Tibial nerve (tissue), 4 donors: ENCODE measurements around the gene RPL18. TPM values are rescaled to one million over a fixed set of nuclear protein-coding genes. Genes with fewer than 3 reads are reported as not detected.

Experiments used
- DNase-seq, 2 donors: peaks; one replicate each; pipeline ENCODE4 v3.0.0-alpha.2; 2019; ENCODE audit warnings: low spot score in 2 of 2
- H3K27ac ChIP-seq, 4 donors: fragments of 200-600 bp; sonication (generic) in 3 of 4; one replicate each; pipeline ENCODE4 v1.5.1; 2017 to 2019; ENCODE audit warnings: mild to moderate bottlenecking in 1 of 4
- H3K27me3 ChIP-seq, 2 donors: fragments of 200-600 bp; sonication (generic) in 1 of 2; one replicate each; pipeline versions ENCODE4 v1.5.1 to v1.6.0; 2017 to 2019
- H3K36me3 ChIP-seq, 3 donors: fragments of 200-600 bp; sonication (generic); one replicate each; pipeline ENCODE4 v1.5.1; 2018 to 2019
- H3K4me1 ChIP-seq, 4 donors: fragments of 200-600 bp; sonication (generic) in 3 of 4; one replicate each; pipeline ENCODE4 v1.5.1; 2017 to 2019
- H3K4me3 ChIP-seq, 4 donors: fragments of 200-600 bp; sonication (generic) in 3 of 4; one replicate each; pipeline ENCODE4 v1.5.1; 2017 to 2019; ENCODE audit warnings: mild to moderate bottlenecking in 1 of 4, moderate library complexity in 1 of 4
- H3K9me3 ChIP-seq, 4 donors: fragments of 200-600 bp; sonication (generic) in 3 of 4; one replicate each; pipeline ENCODE4 v1.5.1; 2017 to 2019
- EP300 ChIP-seq, 2 donors: sonication (generic); formaldehyde crosslinking; IDR thresholded peaks; one replicate each; pipeline ENCODE4 v1.6.1; 2017; ENCODE audit warnings: antibody characterized with exemption in 2 of 2, mild to moderate bottlenecking in 1 of 2
- POLR2A ChIP-seq, 2 donors: fragments of 450-650 bp; IDR thresholded peaks; one replicate each; pipeline ENCODE4 v1.6.1; 2017; ENCODE audit warnings: antibody characterized with exemption in 2 of 2, mild to moderate bottlenecking in 2 of 2, moderate library complexity in 2 of 2
- WGBS, 2 donors: methylation state at CpG; one replicate each; pipeline ENCODE4 v1.1.5; 2018; 5-methylcytosine and 5-hydroxymethylcytosine counted together
- total RNA-seq, 4 donors: library from RNA; depleted of rRNA; stranded (reverse); fragments of >200 nt; gene quantifications; one replicate each; pipeline ENCODE4 v1.1.0, GENCODE V29; 2016
- TF ChIP-seq, protein P1 (sequence below), 5 experiments: fragments of 200-600 bp in 3 of 5; fragments of 450-650 bp in 2 of 5; sonication (generic) in 3 of 5; IDR thresholded peaks; one replicate each; pipeline ENCODE4 v1.5.1; 2016 to 2019; ENCODE audit warnings: antibody characterized with exemption in 5 of 5, mild to moderate bottlenecking in 3 of 5, moderate library complexity in 2 of 5

Gene RPL18
- total RNA-seq = 1,000 to 10,000 TPM; 2,253 to 3,141 (median 2,490) TPM

DNA sequence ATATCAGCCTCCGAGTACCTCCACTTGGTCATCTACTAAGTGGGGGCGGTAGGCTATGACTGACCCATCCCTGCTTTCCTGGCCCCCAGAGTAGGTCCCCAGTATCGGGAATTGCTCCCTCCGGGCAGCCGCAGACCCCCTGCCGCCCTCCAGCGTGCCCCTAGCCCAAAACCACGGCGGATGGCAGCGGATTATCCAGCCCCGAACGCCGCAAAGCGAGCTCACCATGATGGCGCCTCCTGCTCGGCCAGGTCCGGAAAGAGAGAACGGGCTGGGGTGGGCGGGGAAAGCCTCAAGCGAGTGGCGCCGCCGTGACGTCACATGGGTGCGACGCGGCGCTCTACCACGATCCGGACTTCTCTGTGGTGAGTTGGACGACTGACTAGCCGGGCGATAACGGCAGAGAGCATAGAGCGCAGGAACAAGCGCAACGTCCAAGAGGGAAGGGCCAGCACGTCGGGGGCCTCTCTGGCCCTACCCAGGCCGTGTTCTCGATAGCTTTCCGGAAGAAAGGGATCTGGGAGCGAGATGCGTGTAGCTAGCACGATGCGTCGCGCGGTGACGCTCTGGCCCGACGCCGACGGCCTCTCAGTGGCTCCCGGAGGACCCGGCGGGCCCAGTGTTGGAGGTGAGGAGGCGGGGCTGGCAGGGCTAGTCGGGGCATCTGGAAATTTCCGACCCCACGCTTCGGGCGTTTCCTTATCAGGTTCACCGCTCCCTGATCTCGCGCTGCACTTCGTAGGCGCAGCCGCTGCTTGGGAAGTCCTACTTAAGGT lies at the start of gene RPL18, which contains the start of gene SPHK2:
TSS of gene RPL18 (minus strand) at position 263 of the 776 bp plus-strand sequence. CDS start at position 228, 35 bp downstream.
TSS of gene SPHK2 (plus strand) at position 591 of the 776 bp plus-strand sequence. CDS start 1,009 bp downstream, outside the sequence.
- peaks cover 0 to 78% (median 35%) of the 10 kb centered on the region in 4 donors for H3K4me1 ChIP-seq
- H3K4me3 ChIP-seq = peak within 1 kb of the TSS; percentile 69 to 95 (median 89)
- 0 to 1% methylated on average over 33 to 68 of the region's 69 CpGs for WGBS, 2 donors
- peaks cover 0 to 41% (median 13%) of the 10 kb centered on the region in 3 donors for H3K36me3 ChIP-seq
- DNase-seq = peak; percentile 90 to 95
- TF ChIP-seq, protein P1, sequence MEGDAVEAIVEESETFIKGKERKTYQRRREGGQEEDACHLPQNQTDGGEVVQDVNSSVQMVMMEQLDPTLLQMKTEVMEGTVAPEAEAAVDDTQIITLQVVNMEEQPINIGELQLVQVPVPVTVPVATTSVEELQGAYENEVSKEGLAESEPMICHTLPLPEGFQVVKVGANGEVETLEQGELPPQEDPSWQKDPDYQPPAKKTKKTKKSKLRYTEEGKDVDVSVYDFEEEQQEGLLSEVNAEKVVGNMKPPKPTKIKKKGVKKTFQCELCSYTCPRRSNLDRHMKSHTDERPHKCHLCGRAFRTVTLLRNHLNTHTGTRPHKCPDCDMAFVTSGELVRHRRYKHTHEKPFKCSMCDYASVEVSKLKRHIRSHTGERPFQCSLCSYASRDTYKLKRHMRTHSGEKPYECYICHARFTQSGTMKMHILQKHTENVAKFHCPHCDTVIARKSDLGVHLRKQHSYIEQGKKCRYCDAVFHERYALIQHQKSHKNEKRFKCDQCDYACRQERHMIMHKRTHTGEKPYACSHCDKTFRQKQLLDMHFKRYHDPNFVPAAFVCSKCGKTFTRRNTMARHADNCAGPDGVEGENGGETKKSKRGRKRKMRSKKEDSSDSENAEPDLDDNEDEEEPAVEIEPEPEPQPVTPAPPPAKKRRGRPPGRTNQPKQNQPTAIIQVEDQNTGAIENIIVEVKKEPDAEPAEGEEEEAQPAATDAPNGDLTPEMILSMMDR (IDR thresholded peaks at IDR 0.05) = peak in 2 of 5 experiments; percentile 7 to 40
- TF ChIP-seq EP300 (IDR thresholded peaks at IDR 0.05) (peak; percentile 96 to 97), POLR2A (IDR thresholded peaks at IDR 0.05) (peak; percentile 80 to 91)
- H3K9me3 ChIP-seq = no peaks in the 10 kb centered on the region
- H3K27me3 ChIP-seq = no peaks in the 10 kb centered on the region
- peak within 1 kb of the TSS; percentile 80 to 96 (median 92) for H3K27ac ChIP-seq

DNA sequence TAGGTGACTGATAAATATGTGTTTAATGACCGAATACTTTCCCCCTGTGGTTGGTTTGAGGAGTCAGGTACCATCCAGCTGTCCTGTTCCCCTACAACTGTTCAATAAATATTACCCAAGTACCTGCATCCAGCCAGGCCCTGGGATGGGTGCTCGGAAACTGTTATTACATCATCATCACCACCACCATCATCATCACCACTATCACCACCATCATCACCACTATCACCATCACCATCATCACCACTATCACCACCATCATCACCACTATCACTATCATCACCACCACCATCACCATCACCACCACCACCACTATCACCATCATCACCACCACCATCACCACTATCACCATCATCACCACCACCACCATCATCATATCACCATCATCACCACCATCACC lies 49.8 kb upstream of the RPL18 start:
- WGBS, 2 donors = 96 to 97% methylated on average over 2 of the region's 2 CpGs

DNA sequence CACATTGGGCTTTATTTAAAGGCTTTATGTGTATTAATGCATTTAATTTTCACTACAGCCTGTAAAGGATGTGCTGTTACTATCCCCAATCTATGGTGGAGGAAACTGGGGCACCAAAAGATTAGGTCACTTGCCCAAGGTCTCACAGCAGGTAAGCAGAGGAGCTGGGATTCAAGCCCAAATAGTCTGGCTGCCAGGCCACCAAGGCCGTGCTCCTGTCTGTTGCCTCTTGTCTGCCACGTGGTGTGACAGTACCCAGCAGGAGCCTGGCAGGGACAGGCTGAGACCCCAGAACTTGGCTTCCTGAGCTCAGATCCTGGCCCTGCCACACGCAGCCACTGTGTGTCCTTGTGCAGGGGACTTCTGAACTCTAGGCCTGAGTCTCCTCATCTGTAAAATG lies 49.4 kb upstream of the RPL18 start:
- Histone ChIP-seq H3K36me3 (no peaks in the 10 kb centered on the region), H3K9me3 (no peaks in the 10 kb centered on the region), H3K27ac (no peak overlapping the region), H3K4me1 (no peaks in the 10 kb centered on the region), H3K27me3 (no peaks in the 10 kb centered on the region), H3K4me3 (no peak overlapping the region)
- TF ChIP-seq POLR2A (IDR thresholded peaks at IDR 0.05) (no peak), EP300 (IDR thresholded peaks at IDR 0.05) (no peak)
- TF ChIP-seq, protein P1 (IDR thresholded peaks at IDR 0.05) = no peak
- 50 to 88% methylated on average over 1 to 3 of the region's 3 CpGs for WGBS, 2 donors
- DNase-seq = no peak

More for the DNA sequence above, 49.8 kb upstream of the RPL18 start:
- Histone ChIP-seq H3K9me3 (no peaks in the 10 kb centered on the region), H3K27ac (no peak overlapping the region), H3K4me3 (no peak overlapping the region), H3K27me3 (no peaks in the 10 kb centered on the region), H3K36me3 (no peaks in the 10 kb centered on the region), H3K4me1 (no peaks in the 10 kb centered on the region)
- no peak for TF ChIP-seq EP300 (IDR thresholded peaks at IDR 0.05)
- TF ChIP-seq, protein P1 (IDR thresholded peaks at IDR 0.05) = no peak
- TF ChIP-seq POLR2A (IDR thresholded peaks at IDR 0.05) = no peak
- no peak for DNase-seq

DNA sequence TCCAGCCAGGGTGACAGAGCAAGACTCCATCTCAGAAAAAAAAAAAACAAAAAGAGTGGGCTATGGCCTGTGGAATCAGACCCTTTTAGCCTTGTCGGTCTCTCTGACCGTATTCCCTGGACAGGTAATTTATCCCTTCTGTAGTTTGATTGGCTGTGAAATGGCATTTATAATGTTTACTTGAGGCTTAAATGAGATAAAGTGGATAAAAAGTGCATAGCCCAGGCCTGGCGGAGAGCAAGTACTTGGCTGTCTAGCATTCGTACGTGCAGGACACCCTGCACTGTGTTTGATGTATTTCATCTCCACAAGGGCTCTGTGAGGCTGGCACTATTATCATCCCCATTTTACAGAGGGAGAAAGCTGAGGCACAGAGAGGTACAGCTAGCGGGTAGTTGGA lies 46.8 kb upstream of the RPL18 start:
- no peak for TF ChIP-seq EP300 (IDR thresholded peaks at IDR 0.05)
- no peak for TF ChIP-seq POLR2A (IDR thresholded peaks at IDR 0.05)
- TF ChIP-seq, protein P1 (IDR thresholded peaks at IDR 0.05) = no peak
- H3K9me3 ChIP-seq = no peaks in the 10 kb centered on the region
- H3K4me3 ChIP-seq = no peak overlapping the region
- no peaks in the 10 kb centered on the region for H3K27me3 ChIP-seq
- peaks cover 0 to 8% (median 2%) of the 10 kb centered on the region in 4 donors for H3K4me1 ChIP-seq
- H3K27ac ChIP-seq = no peak overlapping the region
- 82 to 88% methylated on average over 6 of the region's 6 CpGs for WGBS, 2 donors
- no peaks in the 10 kb centered on the region for H3K36me3 ChIP-seq
- no peak for DNase-seq

DNA sequence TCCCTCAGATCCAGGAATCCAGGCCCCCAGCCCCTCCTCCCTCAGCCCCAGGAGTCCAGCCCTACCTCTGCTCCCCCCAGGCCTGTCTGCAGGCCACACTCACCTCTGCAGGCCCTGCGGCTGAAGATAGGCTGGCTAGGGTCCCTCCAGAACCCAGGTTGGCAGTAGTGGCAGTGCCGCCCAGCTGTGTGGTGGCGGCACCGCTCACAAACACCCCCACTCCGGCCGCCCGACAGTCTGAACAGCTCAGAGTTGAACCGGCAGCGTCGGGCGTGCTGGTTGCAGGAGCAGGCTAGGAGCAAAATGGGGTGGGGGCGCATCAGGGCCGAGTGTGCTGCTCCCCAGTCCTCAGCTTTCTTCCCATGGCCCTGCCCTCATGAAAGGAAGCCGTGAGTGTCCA lies 45.5 kb upstream of the RPL18 start:
- WGBS, 2 donors = 79 to 87% methylated on average over 14 of the region's 14 CpGs
- no peak for DNase-seq
- peaks cover 0 to 16% (median 2%) of the 10 kb centered on the region in 4 donors for H3K4me1 ChIP-seq
- TF ChIP-seq POLR2A (IDR thresholded peaks at IDR 0.05) (no peak), EP300 (IDR thresholded peaks at IDR 0.05) (no peak)
- TF ChIP-seq, protein P1 (IDR thresholded peaks at IDR 0.05) = no peak
- no peaks in the 10 kb centered on the region for H3K9me3 ChIP-seq
- H3K36me3 ChIP-seq = no peaks in the 10 kb centered on the region
- H3K27ac ChIP-seq = no peak overlapping the region
- no peak overlapping the region for H3K4me3 ChIP-seq
- H3K27me3 ChIP-seq = no peaks in the 10 kb centered on the region
